ENCODE measurements around the gene FTO. TPM values are rescaled to one million over a fixed set of nuclear protein-coding genes. Genes with fewer than 3 reads are reported as not detected.

Gene FTO
- total and polyA plus RNA-seq, 12 donors, result 17.8 to 310 (median 156) TPM

- no peak for TF ChIP-seq POLR2A (IDR thresholded peaks at IDR 0.05)
- TF ChIP-seq CTCF (IDR thresholded peaks at IDR 0.05), result no peak
- Histone ChIP-seq H3K4me1 (replicated peaks in 1 of 2) (no peaks in the 10 kb centered on the region), H3K36me3 (replicated peaks in 1 of 2) (no peaks in the 10 kb centered on the region), H3K4me3 (no peak overlapping the region), H3K9me3 (replicated peaks in 1 of 3) (no peaks in the 10 kb centered on the region), H3K27ac (no peak overlapping the region), H3K27me3 (no peaks in the 10 kb centered on the region)
- WGBS, 4 donors, result 88 to 98% (median 96%) methylated on average over 1 of the region's 1 CpG
- intact Hi-C loops (cut with DNase I), result no loop called here
- no peak for DNase-seq
Observed at GRCh38 chr16:53855511-53855910, 151.6 kb downstream of the FTO start.

- no peak overlapping the region for H3K27ac ChIP-seq
- no peak for TF ChIP-seq POLR2A (IDR thresholded peaks at IDR 0.05)
- no peak for TF ChIP-seq CTCF (IDR thresholded peaks at IDR 0.05)
- H3K9me3 ChIP-seq (replicated peaks in 1 of 3), result no peaks in the 10 kb centered on the region
- no peak overlapping the region for H3K4me3 ChIP-seq
- no peaks in the 10 kb centered on the region for H3K36me3 ChIP-seq (replicated peaks in 1 of 2)
- no peak for DNase-seq
- WGBS, 4 donors, result 80 to 99% (median 96%) methylated on average over 2 of the region's 2 CpGs
- intact Hi-C loops (cut with DNase I), result no loop called here
- H3K4me1 ChIP-seq (replicated peaks in 1 of 2), result peaks cover 0 to 6% of the 10 kb centered on the region in 2 donors
- no peaks in the 10 kb centered on the region for H3K27me3 ChIP-seq
Observed at GRCh38 chr16:53859995-53860540, 156.1 kb downstream of the FTO start.

GRCh38 chr16:53863861-53864260 is 159.9 kb downstream of the FTO start:
- Histone ChIP-seq H3K27me3 (no peaks in the 10 kb centered on the region), H3K36me3 (replicated peaks in 1 of 2) (no peaks in the 10 kb centered on the region), H3K4me1 (replicated peaks in 1 of 2) (peaks cover 0 to 13% of the 10 kb centered on the region in 2 donors), H3K9me3 (replicated peaks in 1 of 3) (no peaks in the 10 kb centered on the region), H3K4me3 (no peak overlapping the region), H3K27ac (no peak overlapping the region)
- TF ChIP-seq CTCF (IDR thresholded peaks at IDR 0.05), result no peak
- TF ChIP-seq POLR2A (IDR thresholded peaks at IDR 0.05), result no peak
- no peak for DNase-seq
- 94 to 99% (median 97%) methylated on average over 2 of the region's 2 CpGs for WGBS, 4 donors
- intact Hi-C loops (cut with DNase I), result no loop called here

- Histone ChIP-seq H3K27me3 (no peaks in the 10 kb centered on the region), H3K36me3 (replicated peaks in 1 of 2) (no peaks in the 10 kb centered on the region), H3K27ac (peak overlapping the region; percentile 25 to 69 (median 31)), H3K4me1 (replicated peaks in 1 of 2) (peaks cover 0 to 13% of the 10 kb centered on the region in 2 donors), H3K4me3 (no peak overlapping the region), H3K9me3 (replicated peaks in 1 of 3) (no peaks in the 10 kb centered on the region)
- intact Hi-C loops (cut with DNase I), result no loop called here
- DNase-seq, result no peak
- WGBS, 4 donors, result 84 to 93% (median 86%) methylated on average over 2 of the region's 2 CpGs
- TF ChIP-seq POLR2A (IDR thresholded peaks at IDR 0.05), result no peak
- no peak for TF ChIP-seq CTCF (IDR thresholded peaks at IDR 0.05)
Observed at GRCh38 chr16:53864819-53865493, 161.0 kb downstream of the FTO start.

All from adrenal gland (tissue), 12 donors.